ENCODE data around the gene RNF44.

Gene RNF44

GRCh38 chr5:176536902-176537553 is at the start of gene RNF44:
Gene RNF44, minus strand, starts transcription at chr5:176537402. Its CDS starts 4,930 bp downstream, at chr5:176532472.
- peak; percentile 97 to 98 for DNase-seq (ENCODE audit: low read depth in 2 of 2)

GRCh38 chr5:176583076-176583475 is 45.9 kb upstream of the RNF44 start:
- no peak for DNase-seq (ENCODE audit: low read depth in 2 of 2)

GRCh38 chr5:176581361-176581760 is 44.2 kb upstream of the RNF44 start:
- DNase-seq (ENCODE audit: low read depth in 2 of 2), result no peak

GRCh38 chr5:176579323-176579722 is 42.1 kb upstream of the RNF44 start:
- no peak for DNase-seq (ENCODE audit: low read depth in 2 of 2)

DNA sequence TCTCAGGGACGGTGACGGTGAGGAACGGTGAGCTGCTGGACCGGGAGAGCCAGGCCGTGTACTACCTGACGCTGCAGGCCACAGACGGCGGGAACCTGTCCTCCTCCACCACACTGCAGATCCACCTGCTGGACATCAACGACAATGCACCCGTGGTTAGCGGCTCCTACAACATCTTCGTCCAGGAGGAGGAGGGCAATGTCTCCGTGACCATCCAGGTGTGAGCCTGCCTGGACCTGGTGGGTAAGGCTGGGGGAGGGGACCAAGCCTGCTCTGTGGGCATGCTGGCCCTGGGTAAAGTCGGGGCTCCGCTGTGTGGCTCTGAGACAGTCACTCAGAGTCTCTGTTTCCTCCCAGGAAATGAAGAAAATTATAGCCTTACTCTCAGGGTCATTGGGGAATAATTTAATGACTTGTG is 41.2 kb upstream of the RNF44 start:
- DNase-seq (ENCODE audit: low read depth in 2 of 2), result no peak

GRCh38 chr5:176577312-176578176 is 40.3 kb upstream of the RNF44 start:
- DNase-seq (ENCODE audit: low read depth in 2 of 2), result no peak

GRCh38 chr5:176575488-176576422 is 38.6 kb upstream of the RNF44 start:
- no peak for DNase-seq (ENCODE audit: low read depth in 2 of 2)

- no peak for DNase-seq (ENCODE audit: low read depth in 2 of 2)
Measured at GRCh38 chr5:176575066-176575465, 37.9 kb upstream of the RNF44 start.

- no peak for DNase-seq (ENCODE audit: low read depth in 2 of 2)
Measured at GRCh38 chr5:176574297-176574591, 37.0 kb upstream of the RNF44 start.

DNA sequence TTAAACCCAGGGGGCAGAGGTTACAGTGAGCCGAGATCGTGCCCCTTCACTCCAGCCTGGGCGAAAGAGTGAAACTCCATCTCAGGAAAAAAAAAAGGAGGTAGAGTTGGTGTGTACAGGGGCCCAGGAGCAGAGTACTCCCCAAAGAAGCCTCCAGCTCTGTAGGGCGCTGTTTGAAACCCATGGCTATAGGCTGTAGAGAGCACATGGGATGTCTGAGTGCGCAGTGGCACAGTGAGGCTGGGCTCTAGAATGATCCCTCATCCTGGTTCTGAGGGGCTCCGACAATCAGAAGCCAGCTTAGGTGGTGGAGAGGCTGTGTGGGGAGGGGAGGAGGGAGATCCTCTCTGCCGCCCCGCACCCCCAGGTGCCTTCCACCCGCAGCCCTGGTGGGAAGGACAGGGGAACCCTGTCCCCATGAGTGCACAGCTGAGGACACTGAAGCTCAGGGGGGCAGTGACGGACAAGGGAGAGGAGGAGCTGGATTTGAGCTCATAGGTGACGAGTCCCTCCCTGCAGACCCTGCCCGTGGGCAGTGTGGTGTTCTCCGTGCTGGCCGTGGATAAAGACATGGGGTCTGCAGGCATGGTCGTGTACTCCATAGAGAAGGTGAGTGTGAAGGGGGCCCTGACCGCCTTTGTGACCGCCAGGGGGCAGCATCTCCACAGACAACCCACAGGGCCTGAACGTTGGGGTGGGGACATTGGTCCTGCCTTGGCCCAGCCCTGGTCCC is 36.5 kb upstream of the RNF44 start:
- peak; percentile 62 to 65 for DNase-seq (ENCODE audit: low read depth in 2 of 2)

DNA sequence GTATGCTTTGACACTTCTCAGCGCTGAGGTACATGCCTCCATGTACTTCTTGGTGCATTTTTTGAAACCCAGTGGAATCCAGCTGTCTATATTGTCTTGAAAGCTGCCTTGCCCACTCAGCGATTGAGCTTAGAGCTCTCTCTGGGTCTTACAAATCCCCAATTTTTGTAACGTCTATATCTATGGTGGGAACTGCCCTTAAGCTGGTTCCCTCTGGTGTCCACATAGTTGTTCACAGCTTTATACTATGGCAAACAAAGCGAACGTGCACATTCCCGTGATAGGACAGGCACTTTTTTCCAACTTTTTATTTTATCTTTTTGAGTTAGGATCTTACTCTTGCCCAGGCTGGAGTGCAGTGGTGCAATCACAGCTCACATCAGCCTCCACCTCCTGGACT is 32.8 kb upstream of the RNF44 start:
- DNase-seq (ENCODE audit: low read depth in 2 of 2), result no peak

GRCh38 chr5:176568657-176569056 is 31.5 kb upstream of the RNF44 start:
- DNase-seq (ENCODE audit: low read depth in 2 of 2), result no peak

- DNase-seq (ENCODE audit: low read depth in 2 of 2), result no peak
Measured at GRCh38 chr5:176565760-176566288, 28.6 kb upstream of the RNF44 start.

DNA sequence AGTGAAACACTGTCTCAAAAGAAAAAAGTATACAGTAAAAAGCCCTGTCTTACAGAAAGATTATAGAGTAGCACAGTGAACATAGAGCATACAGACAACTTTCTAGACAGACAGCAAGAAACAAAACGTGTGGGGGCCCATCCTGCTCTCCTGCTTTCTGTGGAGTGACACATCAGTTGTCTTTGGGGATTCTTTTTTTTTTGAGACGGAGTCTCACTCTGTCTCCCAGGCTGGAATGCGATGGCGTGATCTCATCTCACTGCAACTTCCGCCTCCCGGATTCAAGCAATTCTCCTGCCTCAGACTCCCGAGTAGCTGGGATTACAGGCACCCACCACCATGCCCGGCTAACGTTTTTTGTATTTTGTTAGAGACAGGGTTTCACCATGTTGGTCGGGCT is 26.8 kb upstream of the RNF44 start:
- no peak for DNase-seq (ENCODE audit: low read depth in 2 of 2)

DNA sequence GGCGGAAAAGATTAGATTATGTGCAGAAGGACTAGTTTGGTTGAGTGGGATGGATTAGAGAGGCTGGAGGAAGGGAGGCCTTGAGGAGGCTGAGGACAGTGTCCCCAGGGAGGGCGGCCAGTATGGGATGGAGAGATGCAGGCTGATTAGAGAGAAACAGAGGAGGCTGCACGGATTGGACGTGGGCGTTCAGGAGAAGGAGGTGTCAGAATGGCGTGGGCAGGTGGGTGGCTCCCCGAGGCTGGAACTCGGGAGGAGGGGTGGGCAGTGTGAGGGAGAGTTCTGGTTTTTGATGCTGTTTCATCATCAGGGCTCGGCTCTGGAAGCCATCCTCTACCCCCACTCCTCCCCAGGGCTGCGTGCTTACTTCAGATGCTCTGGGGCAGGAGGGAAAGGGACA is 25.0 kb upstream of the RNF44 start:
- no peak for DNase-seq (ENCODE audit: low read depth in 2 of 2)

GRCh38 chr5:176561259-176561658 is 24.1 kb upstream of the RNF44 start:
- DNase-seq (ENCODE audit: low read depth in 2 of 2), result no peak

GRCh38 chr5:176560364-176560763 is 23.2 kb upstream of the RNF44 start:
- DNase-seq (ENCODE audit: low read depth in 2 of 2), result no peak

- no peak for DNase-seq (ENCODE audit: low read depth in 2 of 2)
Measured at GRCh38 chr5:176559683-176560082, 22.5 kb upstream of the RNF44 start.

- no peak for DNase-seq (ENCODE audit: low read depth in 2 of 2)
Measured at GRCh38 chr5:176557846-176558245, 20.6 kb upstream of the RNF44 start.

GRCh38 chr5:176553260-176554085 is 16.3 kb upstream of the RNF44 start:
- no peak for DNase-seq (ENCODE audit: low read depth in 2 of 2)
